GM18499 (cell line): ENCODE data around the gene AUTS2.

Experiments
- ATAC-seq: cut with Tn5 transposase; IDR thresholded peaks from one replicate; pipeline ENCODE4 v1.9.1; 2021; ENCODE audit warnings: moderate number of reproducible peaks; ENCODE audit not compliant: insufficient read depth, unreplicated experiment

Gene AUTS2

GRCh38 chr7:69708857-69709256, 110.6 kb downstream of the AUTS2 start:
- ATAC-seq = no peak

- ATAC-seq = no peak
These were observed 112.6 kb downstream of the AUTS2 start for GRCh38 chr7:69710768-69711438.

GRCh38 chr7:69714886-69715576, 116.8 kb downstream of the AUTS2 start:
- ATAC-seq = no peak

GRCh38 chr7:69717221-69717620, 118.9 kb downstream of the AUTS2 start:
- no peak for ATAC-seq

GRCh38 chr7:69719717-69720116, 121.4 kb downstream of the AUTS2 start:
- ATAC-seq = no peak

GRCh38 chr7:69722843-69723242, 124.6 kb downstream of the AUTS2 start:
- ATAC-seq = no peak

- no peak for ATAC-seq
These were observed 125.4 kb downstream of the AUTS2 start for GRCh38 chr7:69723663-69724062.

- no peak for ATAC-seq
These were observed 130.0 kb downstream of the AUTS2 start for GRCh38 chr7:69728304-69728703.

- ATAC-seq = no peak
These were observed 133.9 kb downstream of the AUTS2 start for GRCh38 chr7:69732203-69732602.

- ATAC-seq = no peak
These were observed 137.3 kb downstream of the AUTS2 start for GRCh38 chr7:69735582-69735981.

GRCh38 chr7:69736126-69736810, 138.0 kb downstream of the AUTS2 start:
- ATAC-seq = no peak

- peak; percentile 47 for ATAC-seq
These were observed 140.2 kb downstream of the AUTS2 start for GRCh38 chr7:69738396-69738951.

- ATAC-seq = peak; percentile 56
These were observed 140.9 kb downstream of the AUTS2 start for GRCh38 chr7:69739190-69739589.

GRCh38 chr7:69739931-69740431, 141.7 kb downstream of the AUTS2 start:
- ATAC-seq = peak; percentile 40

GRCh38 chr7:69742237-69742636, 144.0 kb downstream of the AUTS2 start:
- ATAC-seq = no peak

GRCh38 chr7:69743436-69743835, 145.2 kb downstream of the AUTS2 start:
- no peak for ATAC-seq

- no peak for ATAC-seq
These were observed 145.8 kb downstream of the AUTS2 start for GRCh38 chr7:69744026-69744425.

GRCh38 chr7:69746383-69746782, 148.1 kb downstream of the AUTS2 start:
- no peak for ATAC-seq

GRCh38 chr7:69747144-69747543, 148.9 kb downstream of the AUTS2 start:
- ATAC-seq = no peak

GRCh38 chr7:69748530-69748929, 150.3 kb downstream of the AUTS2 start:
- no peak for ATAC-seq
